ENCODE measurements around the gene RBM42. TPM values are rescaled to one million over a fixed set of nuclear protein-coding genes. Genes with fewer than 3 reads are reported as not detected.
"Not testable (repeated sequence)": the region's sequence is repeated elsewhere in the genome, so short reads cannot be mapped to it uniquely, and the experiment has no call there.

RBM42 gene
- total RNA-seq, 1 donor from 2014 or later = 52.7 TPM

DNA sequence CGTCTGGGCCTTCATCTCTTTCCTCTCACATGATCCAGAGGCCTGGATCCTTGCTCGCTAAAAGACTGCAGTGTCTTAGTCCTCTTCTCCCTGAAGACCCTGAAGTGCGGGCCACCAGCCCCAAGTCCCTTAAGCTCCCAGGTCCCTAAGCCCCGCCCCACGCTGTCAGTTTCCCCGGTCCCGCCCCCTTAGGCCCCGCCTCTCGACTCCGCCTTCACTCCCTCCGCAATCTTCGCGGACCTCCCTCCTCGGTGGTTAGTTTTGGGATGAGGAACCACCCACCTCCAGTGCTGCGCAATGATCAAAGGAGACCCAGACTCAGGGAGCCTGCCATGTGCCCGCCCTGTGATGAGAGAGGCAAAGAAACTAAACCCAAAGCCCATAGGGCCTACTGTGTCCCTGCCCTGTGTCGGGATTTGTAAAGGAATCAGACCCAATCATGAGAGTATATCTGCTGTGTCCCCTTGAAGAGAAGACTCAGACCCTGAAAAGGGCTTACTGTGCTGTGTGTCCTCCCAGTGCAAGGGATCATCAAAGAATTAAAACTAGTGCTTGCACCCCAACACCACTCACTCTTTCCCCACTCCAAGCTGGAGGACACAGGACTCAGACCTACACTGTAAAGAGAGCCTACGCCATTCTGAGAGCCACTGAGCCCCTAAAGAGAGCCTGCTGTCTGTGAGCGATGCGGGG is 16.3 kb downstream of the RBM42 start:
- Histone ChIP-seq H3K27me3 (ENCODE audit: low read depth) (no peaks in the 10 kb centered on the region), H3K9me3 (replicated peaks) (no peaks in the 10 kb centered on the region), H3K4me1 (peaks cover 56% of the 10 kb centered on the region), H3K4me3 (peak overlapping the region; percentile 79), H3K27ac (replicated peaks) (peak overlapping the region; percentile 89), H3K36me3 (no peaks in the 10 kb centered on the region)
- peak; percentile 90 for DNase-seq
- intact Hi-C loops (cut with micrococcal nuclease) = no loop called here
- TF ChIP-seq, protein P1, sequence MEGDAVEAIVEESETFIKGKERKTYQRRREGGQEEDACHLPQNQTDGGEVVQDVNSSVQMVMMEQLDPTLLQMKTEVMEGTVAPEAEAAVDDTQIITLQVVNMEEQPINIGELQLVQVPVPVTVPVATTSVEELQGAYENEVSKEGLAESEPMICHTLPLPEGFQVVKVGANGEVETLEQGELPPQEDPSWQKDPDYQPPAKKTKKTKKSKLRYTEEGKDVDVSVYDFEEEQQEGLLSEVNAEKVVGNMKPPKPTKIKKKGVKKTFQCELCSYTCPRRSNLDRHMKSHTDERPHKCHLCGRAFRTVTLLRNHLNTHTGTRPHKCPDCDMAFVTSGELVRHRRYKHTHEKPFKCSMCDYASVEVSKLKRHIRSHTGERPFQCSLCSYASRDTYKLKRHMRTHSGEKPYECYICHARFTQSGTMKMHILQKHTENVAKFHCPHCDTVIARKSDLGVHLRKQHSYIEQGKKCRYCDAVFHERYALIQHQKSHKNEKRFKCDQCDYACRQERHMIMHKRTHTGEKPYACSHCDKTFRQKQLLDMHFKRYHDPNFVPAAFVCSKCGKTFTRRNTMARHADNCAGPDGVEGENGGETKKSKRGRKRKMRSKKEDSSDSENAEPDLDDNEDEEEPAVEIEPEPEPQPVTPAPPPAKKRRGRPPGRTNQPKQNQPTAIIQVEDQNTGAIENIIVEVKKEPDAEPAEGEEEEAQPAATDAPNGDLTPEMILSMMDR (IDR thresholded peaks at IDR 0.05; ENCODE audit: borderline replicate concordance) = no peak

DNA sequence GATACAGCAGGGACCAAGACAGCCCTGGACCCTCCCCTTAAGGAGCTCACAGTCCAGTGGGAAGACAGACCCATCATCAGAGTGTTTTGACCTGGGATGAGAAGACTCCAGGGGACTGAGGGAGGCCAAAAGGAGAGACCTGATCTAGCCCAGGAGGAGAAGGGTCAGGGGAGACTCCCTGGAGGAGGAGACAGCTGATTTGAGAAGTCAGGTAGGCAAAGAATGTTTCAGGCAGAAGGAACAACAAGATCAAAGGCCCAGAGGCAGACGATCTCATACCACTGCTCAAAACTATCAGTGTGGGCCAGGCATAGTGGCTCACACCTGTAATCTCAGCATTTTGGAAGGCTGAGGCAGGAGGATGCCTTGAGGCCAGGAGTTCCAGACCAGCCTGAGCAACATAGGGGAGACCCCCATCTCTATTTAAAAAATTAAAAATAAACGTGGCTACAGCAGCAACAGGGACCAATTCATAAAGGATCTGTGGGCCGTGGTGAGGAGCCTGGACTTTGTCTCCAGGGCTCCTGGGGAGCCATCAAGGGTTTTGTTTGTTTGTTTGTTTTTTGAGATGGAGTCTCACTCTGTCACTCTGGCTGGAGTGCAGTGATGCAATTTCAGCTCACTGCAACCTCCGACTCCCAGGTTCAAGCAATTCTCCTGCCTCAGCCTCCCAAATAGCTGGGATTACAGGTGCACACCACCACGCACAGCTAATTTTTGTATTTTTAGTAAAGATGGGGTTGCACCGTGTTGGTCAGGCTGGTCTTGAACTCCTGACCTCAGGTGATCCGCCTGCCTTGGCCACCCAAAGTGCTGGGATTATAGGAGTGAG is 17.1 kb downstream of the RBM42 start:
- H3K9me3 ChIP-seq (replicated peaks) = no peaks in the 10 kb centered on the region
- H3K36me3 ChIP-seq = peaks cover 7% of the 10 kb centered on the region
- H3K27me3 ChIP-seq (ENCODE audit: low read depth) = no peaks in the 10 kb centered on the region
- H3K27ac ChIP-seq (replicated peaks) = peak overlapping the region; percentile 89
- intact Hi-C loops (cut with micrococcal nuclease) = no loop called here
- peaks cover 64% of the 10 kb centered on the region for H3K4me1 ChIP-seq
- DNase-seq = no peak
- TF ChIP-seq, protein P1 (IDR thresholded peaks at IDR 0.05; ENCODE audit: borderline replicate concordance) = no peak
- H3K4me3 ChIP-seq = no peak overlapping the region

DNA sequence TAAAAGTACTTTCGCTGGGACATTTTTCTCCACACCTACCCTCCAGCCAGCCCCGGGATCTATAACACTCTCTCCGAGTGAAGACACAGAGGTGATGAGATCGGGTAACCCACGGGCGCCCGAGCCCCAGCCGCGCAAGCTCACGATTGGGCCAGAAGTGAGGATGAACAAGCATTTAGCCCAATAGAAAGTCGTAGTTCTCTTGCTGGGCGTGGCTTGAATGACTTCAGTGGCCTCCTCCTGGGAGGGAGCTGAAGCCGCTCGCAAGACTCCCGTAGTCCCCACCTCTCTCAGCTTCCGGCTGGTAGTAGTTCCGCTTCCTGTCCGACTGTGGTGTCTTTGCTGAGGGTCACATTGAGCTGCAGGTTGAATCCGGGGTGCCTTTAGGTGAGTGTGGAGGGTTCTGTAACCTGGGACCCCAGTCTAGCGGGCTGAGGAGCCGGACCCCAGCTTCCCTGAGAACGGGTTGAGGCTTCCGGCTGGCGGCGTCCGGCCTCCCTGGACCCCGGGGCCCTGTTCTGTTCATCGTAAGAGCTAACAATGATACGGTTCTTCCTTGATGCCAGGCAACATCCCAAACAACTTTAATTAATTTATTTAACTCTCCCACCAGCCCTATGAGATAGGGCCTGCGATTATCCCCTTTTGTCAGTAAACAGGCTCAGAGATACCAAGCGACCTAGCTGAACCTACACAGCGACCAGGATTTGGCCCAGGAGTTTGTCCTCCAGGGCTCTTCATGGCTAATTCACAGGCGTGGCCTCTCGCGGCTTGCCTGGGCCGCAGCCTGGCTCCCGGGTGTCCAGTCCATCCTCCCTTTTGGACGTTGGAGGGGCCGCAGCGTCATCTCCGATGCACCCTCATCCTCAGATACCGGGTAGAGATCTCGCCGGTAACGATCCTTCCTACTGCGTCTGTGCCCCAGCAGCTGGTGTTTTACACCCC is 19.5 kb downstream of the RBM42 start, which contains the start of gene COX6B1:
TSS of gene COX6B1 (plus strand) at position 307 of the 945 bp plus-strand sequence. CDS start 2,921 bp downstream, outside the sequence.
- intact Hi-C loops (cut with micrococcal nuclease) = no loop called here
- H3K36me3 ChIP-seq = peaks cover 31% of the 10 kb centered on the region
- peak within 1 kb of the TSS; percentile 73 for H3K4me3 ChIP-seq
- no peaks in the 10 kb centered on the region for H3K27me3 ChIP-seq (ENCODE audit: low read depth)
- DNase-seq = peak; percentile 91
- peak within 1 kb of the TSS; percentile 90 for H3K27ac ChIP-seq (replicated peaks)
- peaks cover 67% of the 10 kb centered on the region for H3K4me1 ChIP-seq
- no peaks in the 10 kb centered on the region for H3K9me3 ChIP-seq (replicated peaks)
- TF ChIP-seq, protein P1 (IDR thresholded peaks at IDR 0.05; ENCODE audit: borderline replicate concordance) = no peak

DNA sequence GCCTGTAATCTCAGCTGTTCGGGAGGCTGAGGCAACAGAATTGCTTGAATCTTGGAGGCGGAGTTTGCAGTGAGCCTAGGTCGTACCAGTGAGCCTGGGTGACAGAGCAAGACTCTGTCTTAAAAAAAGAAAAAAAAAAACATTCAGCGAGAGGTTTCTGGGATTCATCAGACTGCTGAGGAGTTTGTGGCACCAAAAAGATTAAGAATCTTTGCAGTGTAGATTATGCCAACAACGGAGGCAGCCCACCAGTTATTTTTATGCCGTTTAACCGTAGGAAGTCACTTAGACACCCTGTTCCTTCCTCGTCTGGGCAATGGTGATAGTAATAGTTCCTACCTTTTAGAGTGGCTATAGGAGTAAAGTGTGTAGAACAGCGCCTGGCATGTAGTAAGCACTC is 21.7 kb downstream of the RBM42 start:
- Histone ChIP-seq H3K27ac (replicated peaks) (no peak overlapping the region), H3K36me3 (peaks cover 54% of the 10 kb centered on the region), H3K9me3 (replicated peaks) (no peaks in the 10 kb centered on the region), H3K4me3 (peak overlapping the region; percentile 73), H3K27me3 (ENCODE audit: low read depth) (no peaks in the 10 kb centered on the region), H3K4me1 (peaks cover 46% of the 10 kb centered on the region)
- intact Hi-C loops (cut with micrococcal nuclease) = no loop called here
- DNase-seq = no peak
- TF ChIP-seq, protein P1 (IDR thresholded peaks at IDR 0.05; ENCODE audit: borderline replicate concordance) = no peak

DNA sequence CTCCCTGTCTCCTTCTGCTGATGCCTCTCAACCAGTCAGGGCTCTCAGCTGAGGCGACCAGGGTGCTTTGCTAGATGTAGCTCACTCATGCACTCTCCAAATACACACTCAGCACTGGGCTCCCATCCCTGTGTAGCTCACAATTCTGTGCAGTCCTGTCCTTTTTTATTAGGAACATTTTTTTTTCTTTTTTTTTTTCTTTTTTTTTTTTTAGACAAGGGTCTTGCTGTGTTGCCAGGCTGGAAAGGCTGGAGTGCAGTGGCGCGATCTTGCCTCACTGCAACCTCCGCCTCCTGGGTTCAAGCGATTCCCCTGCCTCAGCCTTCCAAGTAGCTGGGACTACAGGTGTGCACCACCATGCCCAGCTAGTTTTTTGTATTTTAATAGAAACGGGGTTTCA is 26.0 kb downstream of the RBM42 start:
- H3K36me3 ChIP-seq = peaks cover 96% of the 10 kb centered on the region
- DNase-seq = not testable (repeated sequence)
- H3K4me1 ChIP-seq = peaks cover 21% of the 10 kb centered on the region

More for the DNA sequence above, 26.0 kb downstream of the RBM42 start:
- H3K27ac ChIP-seq (replicated peaks); H3K4me3 ChIP-seq; intact Hi-C loops (cut with micrococcal nuclease); H3K27me3 ChIP-seq (ENCODE audit: low read depth); H3K9me3 ChIP-seq (replicated peaks): not testable (repeated sequence)
